Sigmoid colon (tissue), 7 donors: Measurements from ENCODE around the gene HARBI1. TPM values are rescaled to one million over a fixed set of nuclear protein-coding genes. Genes with fewer than 3 reads are reported as not detected.

Experiments
- DNase-seq: peaks from one replicate; pipeline ENCODE4 v3.0.0-alpha.2; 2019
- H3K27ac ChIP-seq, 4 donors: fragments of 200-600 bp; sonication (generic); one replicate each; pipeline ENCODE4 v1.5.1; 2016 to 2019; ENCODE audit warnings: mild to moderate bottlenecking in 1 of 4
- H3K27me3 ChIP-seq, 3 donors: fragments of 200-600 bp; sonication (generic); one replicate each; pipeline ENCODE4 v1.5.1; 2019; ENCODE audit warnings: mild to moderate bottlenecking in 1 of 3
- H3K36me3 ChIP-seq, 4 donors: fragments of 200-600 bp; sonication (generic); one replicate each; pipeline ENCODE4 v1.5.1; 2016 to 2019
- H3K4me1 ChIP-seq, 4 donors: fragments of 200-600 bp; sonication (generic); one replicate each; pipeline ENCODE4 v1.5.1; 2017 to 2019
- H3K4me3 ChIP-seq, 4 donors: fragments of 200-600 bp; sonication (generic); one replicate each; pipeline ENCODE4 v1.5.1; 2017 to 2019; ENCODE audit warnings: mild to moderate bottlenecking in 2 of 4, moderate library complexity in 1 of 4
- H3K9me3 ChIP-seq, 4 donors: fragments of 200-600 bp in 3 of 4; sonication (generic) in 3 of 4; one replicate each; pipeline versions ENCODE4 v1.5.1 to v1.6.1; 2013 to 2019
- CTCF ChIP-seq, 4 experiments: fragments of 450-650 bp in 3 of 4; fragments of 200-600 bp in 1 of 4; IDR thresholded peaks; one replicate each; pipeline ENCODE4 v1.5.1; 2016 to 2019; ENCODE audit warnings: antibody characterized with exemption in 4 of 4, mild to moderate bottlenecking in 3 of 4, moderate library complexity in 2 of 4
- EP300 ChIP-seq, 4 donors: sonication (generic); formaldehyde crosslinking; IDR thresholded peaks; one replicate each; pipeline ENCODE4 v1.6.1; 2017; ENCODE audit warnings: antibody characterized with exemption in 4 of 4
- POLR2A ChIP-seq, 2 donors: fragments of 450-650 bp; IDR thresholded peaks; one replicate each; pipeline ENCODE4 v1.6.1; 2016; ENCODE audit warnings: antibody characterized with exemption in 2 of 2, mild to moderate bottlenecking in 2 of 2, moderate library complexity in 2 of 2
- POLR2AphosphoS5 ChIP-seq, 4 donors: sonication (generic); formaldehyde crosslinking; IDR thresholded peaks; one replicate each; pipeline ENCODE4 v1.6.1; 2017; ENCODE audit warnings: antibody characterized with exemption in 4 of 4
- WGBS, 2 donors: extraction: QIAGEN DNeasy Blood & Tissue Kit; methylation state at CpG; one replicate each; pipeline ENCODE4 v1.1.7; 2013; 5-methylcytosine and 5-hydroxymethylcytosine counted together
- intact Hi-C: fragments of 100-400 bp; cut with DNase I; formaldehyde crosslinking; loops from one replicate; pipeline ENCODE4 v1.15.1; 2023
- polyA plus RNA-seq, 3 donors: library from polyadenylated mRNA; stranded (reverse); fragments of 200-250 nt; gene quantifications; one replicate each; pipeline ENCODE4 v1.2.3, GENCODE V29; 2013
- total RNA-seq, 4 donors: library from RNA; depleted of rRNA; stranded (reverse); fragments of >200 nt; gene quantifications; one replicate each; pipeline ENCODE4 v1.1.0, GENCODE V29; 2016
- donor health status: healthy with polysubstance abuse.
- donor health status: Bipolar disorder and iron deficiency.
- donor health status: healthy.

Gene HARBI1
- total and polyA plus RNA-seq, 7 donors = 1.6 to 8.9 (median 4.4) TPM

GRCh38 chr11:46642627-46643335 is 25.8 kb upstream of the HARBI1 start:
- 91 to 97% methylated on average over 8 of the region's 8 CpGs for WGBS, 2 donors
- peaks cover 0 to 3% (median 0%) of the 10 kb centered on the region in 4 donors for H3K4me1 ChIP-seq
- TF ChIP-seq POLR2AphosphoS5 (IDR thresholded peaks at IDR 0.05) (no peak), POLR2A (IDR thresholded peaks at IDR 0.05) (no peak), CTCF (IDR thresholded peaks at IDR 0.05) (no peak), EP300 (IDR thresholded peaks at IDR 0.05) (no peak)
- no peaks in the 10 kb centered on the region for H3K27me3 ChIP-seq
- H3K9me3 ChIP-seq = no peaks in the 10 kb centered on the region
- H3K27ac ChIP-seq = no peak overlapping the region
- DNase-seq = no peak
- H3K36me3 ChIP-seq = peaks cover 5 to 38% (median 22%) of the 10 kb centered on the region in 4 donors
- intact Hi-C loops = no loop called here
- H3K4me3 ChIP-seq = no peak overlapping the region

- no peak for TF ChIP-seq POLR2AphosphoS5 (IDR thresholded peaks at IDR 0.05)
- TF ChIP-seq CTCF (IDR thresholded peaks at IDR 0.05) = no peak
- TF ChIP-seq EP300 (IDR thresholded peaks at IDR 0.05) = no peak
- H3K27ac ChIP-seq = no peak overlapping the region
- intact Hi-C loops = no loop called here
- DNase-seq = no peak
- 92% methylated on average over 3 of the region's 3 CpGs for WGBS, 2 donors
- no peaks in the 10 kb centered on the region for H3K27me3 ChIP-seq
- H3K36me3 ChIP-seq = peaks cover 0 to 34% (median 11%) of the 10 kb centered on the region in 4 donors
- H3K4me3 ChIP-seq = no peak overlapping the region
- no peaks in the 10 kb centered on the region for H3K4me1 ChIP-seq
- H3K9me3 ChIP-seq = no peaks in the 10 kb centered on the region
These were observed 24.6 kb upstream of the HARBI1 start for GRCh38 chr11:46641639-46642038.

GRCh38 chr11:46640036-46640788 is 23.2 kb upstream of the HARBI1 start:
- Histone ChIP-seq H3K4me3 (no peak overlapping the region), H3K27me3 (no peaks in the 10 kb centered on the region), H3K36me3 (peaks cover 0 to 19% (median 0%) of the 10 kb centered on the region in 4 donors), H3K9me3 (no peaks in the 10 kb centered on the region), H3K4me1 (no peaks in the 10 kb centered on the region), H3K27ac (no peak overlapping the region)
- DNase-seq = no peak
- intact Hi-C loops = no loop called here
- no peak for TF ChIP-seq POLR2AphosphoS5 (IDR thresholded peaks at IDR 0.05)
- no peak for TF ChIP-seq EP300 (IDR thresholded peaks at IDR 0.05)
- no peak for TF ChIP-seq CTCF (IDR thresholded peaks at IDR 0.05)
- no peak for TF ChIP-seq POLR2A (IDR thresholded peaks at IDR 0.05)
- 87 to 93% methylated on average over 6 of the region's 6 CpGs for WGBS, 2 donors

- intact Hi-C loops = no loop called here
- no peak for TF ChIP-seq POLR2A (IDR thresholded peaks at IDR 0.05)
- no peak for TF ChIP-seq CTCF (IDR thresholded peaks at IDR 0.05)
- no peak for TF ChIP-seq EP300 (IDR thresholded peaks at IDR 0.05)
- H3K4me1 ChIP-seq = no peaks in the 10 kb centered on the region
- no peak overlapping the region for H3K4me3 ChIP-seq
- H3K36me3 ChIP-seq = peaks cover 0 to 10% (median 0%) of the 10 kb centered on the region in 4 donors
- no peaks in the 10 kb centered on the region for H3K9me3 ChIP-seq
- DNase-seq = no peak
- no peak overlapping the region for H3K27ac ChIP-seq
- 95 to 96% methylated on average over 7 of the region's 7 CpGs for WGBS, 2 donors
- no peaks in the 10 kb centered on the region for H3K27me3 ChIP-seq
These were observed 22.3 kb upstream of the HARBI1 start for GRCh38 chr11:46639197-46639839.
